GM12892 (cell line): Measurements from ENCODE around the gene DAZAP1.

Source experiments
- POLR2A ChIP-seq: IDR thresholded peaks from 2 replicates; pipeline ENCODE4 v1.6.1; 2011; ENCODE audit warnings: low read depth, low read length, control low read depth
- POLR2AphosphoS5 ChIP-seq: IDR thresholded peaks from 2 replicates; pipeline ENCODE4 v1.6.1; 2011; ENCODE audit warnings: low read depth, low read length, control low read depth
- TAF1 ChIP-seq: IDR thresholded peaks from 2 replicates; pipeline ENCODE4 v1.6.1; 2011; ENCODE audit warnings: low read depth, mild to moderate bottlenecking, control low read depth, low read length, borderline replicate concordance

DNA sequence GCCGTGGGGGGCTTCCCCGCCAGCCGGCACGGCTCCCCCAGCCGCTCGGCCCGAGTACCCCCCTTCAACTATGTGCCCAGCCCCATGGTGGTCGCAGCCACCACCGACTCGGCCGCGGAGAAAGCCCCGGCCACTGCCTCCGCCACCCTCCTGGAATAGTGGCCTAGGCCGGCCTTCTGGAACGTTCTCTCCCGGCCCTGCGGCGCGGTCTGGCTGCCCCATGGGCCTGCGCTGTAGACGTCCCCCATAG is 62.6 kb downstream of the DAZAP1 start:
- TF ChIP-seq POLR2A (no peak), POLR2AphosphoS5 (no peak), TAF1 (no peak)
